SK-N-SH treated with all-trans-retinoic acid at 6 μM for 48 hours (cell line): ENCODE data around the gene BMERB1.

Experiments
- ATAC-seq: fragments of 200-7000 bp; cut with Tn5 transposase; 3 replicates; pipeline ENCODE4 v1.9.1; 2020; ENCODE audit warnings: mild to moderate bottlenecking, moderate library complexity
- ARNTL ChIP-seq: fragments of 450-650 bp; formaldehyde crosslinking; IDR thresholded peaks from 2 replicates; pipeline ENCODE4 v1.5.0; 2020; ENCODE audit warnings: low read depth, mild to moderate bottlenecking, moderate library complexity, borderline replicate concordance
- CREB5 ChIP-seq: fragments of 250-450 bp; sonication (Bioruptor Pico); IDR thresholded peaks from 2 replicates; pipeline ENCODE4 v1.5.1; 2020; ENCODE audit warnings: low read depth, mild to moderate bottlenecking, moderate library complexity
- CSDC2 ChIP-seq: fragments of 250-450 bp; sonication (Bioruptor Pico); IDR thresholded peaks from 2 replicates; pipeline ENCODE4 v1.5.0; 2020; ENCODE audit warnings: mild to moderate bottlenecking, moderate library complexity
- CSRNP3 ChIP-seq: fragments of 250-450 bp; sonication (Bioruptor Pico); IDR thresholded peaks from 2 replicates; pipeline ENCODE4 v1.5.1; 2021; ENCODE audit warnings: mild to moderate bottlenecking, moderate library complexity
- ESRRG ChIP-seq: fragments of 250-450 bp; sonication (Bioruptor Pico); IDR thresholded peaks from 2 replicates; pipeline ENCODE4 v1.6.1; 2021; ENCODE audit warnings: mild to moderate bottlenecking
- GLIS3 ChIP-seq: fragments of 250-450 bp; sonication (Bioruptor Pico); IDR thresholded peaks from 2 replicates; pipeline ENCODE4 v1.5.0; 2020; ENCODE audit warnings: mild to moderate bottlenecking, moderate library complexity
- PATZ1 ChIP-seq: fragments of 250-450 bp; sonication (Bioruptor Pico); IDR thresholded peaks from 2 replicates; pipeline ENCODE4 v1.8.0; 2020; ENCODE audit warnings: mild to moderate bottlenecking, moderate library complexity, borderline replicate concordance
- POU6F1 ChIP-seq: fragments of 250-450 bp; sonication (Bioruptor Pico); IDR thresholded peaks from 2 replicates; pipeline ENCODE4 v1.8.0; 2021; ENCODE audit warnings: low read depth, mild to moderate bottlenecking, moderate library complexity, borderline replicate concordance
- PPARA ChIP-seq: fragments of 250-450 bp; sonication (Bioruptor Pico); IDR thresholded peaks from 2 replicates; pipeline ENCODE4 v1.5.0; 2020; ENCODE audit warnings: mild to moderate bottlenecking, borderline replicate concordance
- RARB ChIP-seq: fragments of 250-450 bp; sonication (Bioruptor Pico); IDR thresholded peaks from 2 replicates; pipeline ENCODE4 v1.8.0; 2021; ENCODE audit warnings: mild to moderate bottlenecking, moderate library complexity
- SNAI2 ChIP-seq: fragments of 250-450 bp; sonication (Bioruptor Pico); IDR thresholded peaks from 2 replicates; pipeline ENCODE4 v1.5.0; 2020; ENCODE audit warnings: mild to moderate bottlenecking, moderate library complexity
- TCF4 ChIP-seq: fragments of 250-450 bp; sonication (Bioruptor Pico); IDR thresholded peaks from 2 replicates; pipeline ENCODE4 v1.8.0; 2021; ENCODE audit warnings: mild to moderate bottlenecking, moderate library complexity, borderline replicate concordance
- ZC3H10 ChIP-seq: fragments of 250-450 bp; sonication (Bioruptor Pico); IDR thresholded peaks from 2 replicates; pipeline ENCODE4 v1.5.1; 2021; ENCODE audit warnings: mild to moderate bottlenecking, moderate library complexity
- ZFP3 ChIP-seq: fragments of 250-450 bp; sonication (Bioruptor Pico); IDR thresholded peaks from 2 replicates; pipeline ENCODE4 v1.5.0; 2020; ENCODE audit warnings: mild to moderate bottlenecking, moderate library complexity
- ZNF565 ChIP-seq: fragments of 450-650 bp; formaldehyde crosslinking; conservative IDR thresholded peaks from 2 replicates; pipeline ENCODE4 v1.5.0; 2020; ENCODE audit warnings: low read depth, mild to moderate bottlenecking, moderate library complexity

The BMERB1 gene

GRCh38 chr16:15492091-15492740 lies 57.8 kb downstream of the BMERB1 start:
- ATAC-seq, result no peak
- TF ChIP-seq ARNTL (CRISPR knock-in tag), result no peak
- no peak for TF ChIP-seq ESRRG
- no peak for TF ChIP-seq ZNF565 (CRISPR knock-in tag)
- no peak for TF ChIP-seq PATZ1 (CRISPR knock-in tag)
- TF ChIP-seq, all 23 proteins: peak for 0

- ATAC-seq, result peak; percentile 79
- TF ChIP-seq ZC3H10 (CRISPR knock-in tag) (peak; percentile 13; the same call in 1 of the 2 replicates), TCF4 (CRISPR knock-in tag) (no peak)
These were observed 59.2 kb downstream of the BMERB1 start for GRCh38 chr16:15493466-15494180.

- TF ChIP-seq RARB (CRISPR knock-in tag), result no peak
- peak; percentile 39; the same call in 1 of the 2 replicates for TF ChIP-seq ZC3H10 (CRISPR knock-in tag)
- peak; percentile 41; the same call in 1 of the 2 replicates for TF ChIP-seq CREB5
- TF ChIP-seq CSRNP3, result no peak
- TF ChIP-seq, all 23 proteins: peak for 2
- peak; percentile 18 for ATAC-seq
These were observed 59.8 kb downstream of the BMERB1 start for GRCh38 chr16:15494236-15494635.

- no peak for ATAC-seq
- no peak for TF ChIP-seq GLIS3 (CRISPR knock-in tag)
- no peak for TF ChIP-seq PPARA (CRISPR knock-in tag)
- TF ChIP-seq PATZ1 (CRISPR knock-in tag), result no peak
- no peak for TF ChIP-seq ARNTL (CRISPR knock-in tag)
- TF ChIP-seq CREB5, result no peak
- no peak for TF ChIP-seq ESRRG
- no peak for TF ChIP-seq CSDC2 (CRISPR knock-in tag)
These were observed 61.5 kb downstream of the BMERB1 start for GRCh38 chr16:15495898-15496297.

- peak; percentile 62 for ATAC-seq
- no peak for TF ChIP-seq SNAI2 (CRISPR knock-in tag)
- TF ChIP-seq CSRNP3, result no peak
- no peak for TF ChIP-seq ZC3H10 (CRISPR knock-in tag)
- no peak for TF ChIP-seq POU6F1
- no peak for TF ChIP-seq ZFP3 (CRISPR knock-in tag)
- TF ChIP-seq PPARA (CRISPR knock-in tag), result no peak
- TF ChIP-seq GLIS3 (CRISPR knock-in tag), result no peak
- TF ChIP-seq, all 23 proteins: peak for 0
These were observed 64.2 kb downstream of the BMERB1 start for GRCh38 chr16:15498427-15499175.
